Iris pigment epithelial cell (primary cell): ENCODE measurements around the gene PPA1.
A peak's percentile ranks its signal among the peaks of the same experiment; 100 is the strongest.
"Not testable (repeated sequence)": the region's sequence is repeated elsewhere in the genome, so short reads cannot be mapped to it uniquely, and the experiment has no call there.

Experiments used
- DNase-seq: peaks from one replicate; pipeline ENCODE4 v3.0.0-alpha.2; 2011; ENCODE audit warnings: low read depth

Gene PPA1

GRCh38 chr10:70254778-70255328, 21.6 kb upstream of the PPA1 start:
- DNase-seq, result no peak

GRCh38 chr10:70253878-70254765, 20.9 kb upstream of the PPA1 start:
- no peak for DNase-seq

- DNase-seq, result no peak
Observed at GRCh38 chr10:70250961-70251680, 17.9 kb upstream of the PPA1 start.

- DNase-seq, result no peak
Observed at GRCh38 chr10:70247360-70247759, 14.1 kb upstream of the PPA1 start.

GRCh38 chr10:70241081-70241480, 7.9 kb upstream of the PPA1 start:
- no peak for DNase-seq

GRCh38 chr10:70239986-70240385, 6.8 kb upstream of the PPA1 start:
- DNase-seq, result not testable (repeated sequence)

- not testable (repeated sequence) for DNase-seq
Observed at GRCh38 chr10:70239077-70239976, 6.1 kb upstream of the PPA1 start.

GRCh38 chr10:70237958-70238536, 4.8 kb upstream of the PPA1 start:
- DNase-seq, result not testable (repeated sequence)

GRCh38 chr10:70234668-70235447, 1.6 kb upstream of the PPA1 start:
- peak; percentile 93 for DNase-seq

GRCh38 chr10:70233939-70234300, 691 bp upstream of the PPA1 start:
- no peak for DNase-seq

GRCh38 chr10:70232859-70233108, 445 bp downstream of the PPA1 start:
- no peak for DNase-seq

GRCh38 chr10:70232155-70232858, 922 bp downstream of the PPA1 start:
- DNase-seq, result peak; percentile 60

GRCh38 chr10:70228491-70228890, 4.7 kb downstream of the PPA1 start:
- DNase-seq, result no peak

GRCh38 chr10:70227548-70228320, 5.5 kb downstream of the PPA1 start:
- DNase-seq, result peak; percentile 29

- DNase-seq, result no peak
Observed at GRCh38 chr10:70223728-70224127, 9.5 kb downstream of the PPA1 start.

GRCh38 chr10:70222811-70223447, 10.3 kb downstream of the PPA1 start:
- DNase-seq, result not testable (repeated sequence)

GRCh38 chr10:70222340-70222794, 10.9 kb downstream of the PPA1 start:
- peak; percentile 24 for DNase-seq

- DNase-seq, result no peak
Observed at GRCh38 chr10:70221030-70221429, 12.2 kb downstream of the PPA1 start.

GRCh38 chr10:70212879-70213278, 20.4 kb downstream of the PPA1 start:
- DNase-seq, result no peak
